K562 (cell line): ENCODE results near the gene INTS1. TPM values are rescaled to one million over a fixed set of nuclear protein-coding genes. Genes with fewer than 3 reads are reported as not detected.
A peak's percentile ranks its signal among the peaks of the same experiment; 100 is the strongest.

Source experiments
- EWSR1 ChIP-seq: fragments of 450-650 bp; IDR thresholded peaks from 2 replicates; pipeline ENCODE4 v1.6.1; 2018; ENCODE audit warnings: borderline replicate concordance, mild to moderate bottlenecking, low read depth, moderate library complexity; ENCODE audit not compliant: partially characterized antibody
- KDM2B ChIP-seq: fragments of 250-450 bp; sonication (Bioruptor Pico); IDR thresholded peaks from 2 replicates; pipeline ENCODE4 v1.8.0; 2021; ENCODE audit warnings: mild to moderate bottlenecking, moderate library complexity
- MAFK ChIP-seq: IDR thresholded peaks from 2 replicates; pipeline ENCODE4 v1.6.1; 2011; ENCODE audit warnings: low read length, improper control_type of control experiment
- MIER1 ChIP-seq: fragments of 450-650 bp; IDR thresholded peaks from 2 replicates; pipeline ENCODE4 v1.6.1; 2016; ENCODE audit warnings: antibody characterized with exemption, mild to moderate bottlenecking, low read depth
- NBN ChIP-seq: fragments of 450-650 bp; IDR thresholded peaks from 2 replicates; pipeline ENCODE4 v1.6.1; 2016; ENCODE audit warnings: low read depth, mild to moderate bottlenecking
- NCOA1 ChIP-seq: fragments of 450-650 bp; IDR thresholded peaks from 2 replicates; pipeline ENCODE4 v1.6.1; 2016; ENCODE audit warnings: low read depth
- RBFOX2 ChIP-seq: fragments of 200-400 bp; formaldehyde crosslinking; IDR thresholded peaks from 2 replicates; pipeline ENCODE4 v1.6.1; 2017; ENCODE audit warnings: low read depth, mild to moderate bottlenecking, low read length, moderate library complexity
- RCOR1 ChIP-seq, 2 experiments: IDR thresholded peaks; 2 replicates each; pipeline ENCODE4 v1.6.1; 2012; ENCODE audit warnings: low read depth in 2 of 2, low read length in 2 of 2, borderline replicate concordance in 1 of 2, improper control_type of control experiment in 1 of 2
- RUNX1 ChIP-seq: sonication (generic); IDR thresholded peaks from 2 replicates; pipeline ENCODE4 v1.6.1; 2016; ENCODE audit warnings: antibody characterized with exemption, low read depth
- SIRT6 ChIP-seq: IDR thresholded peaks from one replicate; pipeline ENCODE4 v1.6.1; 2012; ENCODE audit warnings: low read depth, mild to moderate bottlenecking, control low read depth, inconsistent platforms, low read length, moderate library complexity
- SMARCE1 ChIP-seq: fragments of 450-650 bp; IDR thresholded peaks from 2 replicates; pipeline ENCODE4 v1.7.1; 2016; ENCODE audit warnings: mild to moderate bottlenecking
- SP2 ChIP-seq: IDR thresholded peaks from 2 replicates; pipeline ENCODE4 v1.6.1; 2011; ENCODE audit warnings: mild to moderate bottlenecking, low read depth, low read length, moderate library complexity; ENCODE audit not compliant: poor library complexity, severe bottlenecking; ENCODE audit errors: extremely low read depth
- STAG1 ChIP-seq: sonication (generic); formaldehyde crosslinking; IDR thresholded peaks from 2 replicates; pipeline ENCODE4 v1.5.0; 2020; ENCODE audit warnings: missing genetic modification reagents, borderline replicate concordance
- YBX1 ChIP-seq: fragments of 450-650 bp; IDR thresholded peaks from 2 replicates; pipeline ENCODE4 v1.7.1; 2016; ENCODE audit warnings: mild to moderate bottlenecking
- ZBED1 ChIP-seq: IDR thresholded peaks from 2 replicates; pipeline ENCODE4 v1.6.1; 2014
- ZNF24 ChIP-seq: fragments of 450-650 bp; IDR thresholded peaks from 2 replicates; pipeline ENCODE4 v1.6.1; 2016
- ZNF253 ChIP-seq: fragments of 250-450 bp; sonication (Bioruptor Pico); conservative IDR thresholded peaks from 2 replicates; pipeline ENCODE4 v1.6.1; 2021; ENCODE audit warnings: mild to moderate bottlenecking
- ZNF384 ChIP-seq: IDR thresholded peaks from 2 replicates; pipeline ENCODE4 v1.6.1; 2012; ENCODE audit warnings: low read depth, low read length, improper control_type of control experiment
- ZNF436 ChIP-seq: fragments of 250-450, 450-650 bp; sonication (Bioruptor Pico); formaldehyde crosslinking; IDR thresholded peaks from 2 replicates; pipeline ENCODE4 v1.7.0; 2020; ENCODE audit warnings: mild to moderate bottlenecking
- ZNF561 ChIP-seq: fragments of 450-650 bp; formaldehyde crosslinking; conservative IDR thresholded peaks from 2 replicates; pipeline ENCODE4 v1.4.0; 2020; ENCODE audit warnings: mild to moderate bottlenecking, moderate library complexity
- ZNF644 ChIP-seq: fragments of 200-800 bp; sonication (Bioruptor generic); IDR thresholded peaks from 2 replicates; pipeline ENCODE4 v1.6.1; 2016; ENCODE audit warnings: low read depth, missing genetic modification characterization, missing compliant biosample characterization
- polyA plus RNA-seq, 8 experiments: library from polyadenylated mRNA; depleted of rRNA in 4 of 8; stranded (reverse) in 5 of 8; unstranded in 3 of 8; fragments of >200 nt; fragmentation: Nextera tagmentation in 2 of 8; fragmentation: Illumina TruSeq in 1 of 8; extraction: Ambion mirVana in 2 of 8; extraction: Trizol in 1 of 8; gene quantifications; 2 replicates each; pipeline versions ENCODE4 v1.2.1 to v1.2.3, GENCODE V29; 2011 to 2014; ENCODE audit warnings: inconsistent platforms in 1 of 8, missing spikeins in 1 of 8
- total RNA-seq, 7 experiments: library from RNA; depleted of rRNA in 6 of 7; stranded (reverse); fragments of >200 nt in 6 of 7; fragmentation: Illumina TruSeq in 2 of 7; extraction: Trizol in 2 of 7; gene quantifications; 2 replicates each; pipeline versions ENCODE4 v1.2.1 to v1.2.3, GENCODE V29; 2011 to 2021; ENCODE audit warnings: low replicate concordance in 1 of 7
- TF ChIP-seq, protein P1 (sequence below), 3 experiments: IDR thresholded peaks in 2 of 3; conservative IDR thresholded peaks in 1 of 3; 2 replicates each; pipeline ENCODE4 v1.5.1; 2011 to 2012; ENCODE audit warnings: low read length in 3 of 3, mild to moderate bottlenecking in 3 of 3, control low read depth in 2 of 3, improper control_type of control experiment in 1 of 3, inconsistent platforms in 1 of 3, low read depth in 1 of 3, mixed read lengths in 1 of 3, moderate library complexity in 1 of 3; ENCODE audit not compliant: insufficient read depth in 2 of 3
- TF ChIP-seq, protein P2 (sequence below): fragments of 250-450 bp; sonication (Bioruptor Pico); IDR thresholded peaks from 2 replicates; pipeline ENCODE4 v1.4.0; 2020
- TF ChIP-seq, protein P3 (sequence below): fragments of 450-650 bp; formaldehyde crosslinking; IDR thresholded peaks from 2 replicates; pipeline ENCODE4 v1.4.0; 2022; ENCODE audit warnings: mild to moderate bottlenecking, moderate library complexity
- TF ChIP-seq, protein P4 (sequence below): sonication (generic); formaldehyde crosslinking; IDR thresholded peaks from 2 replicates; pipeline ENCODE4 v1.9.0; 2022; ENCODE audit warnings: mild to moderate bottlenecking, missing genetic modification reagents

INTS1 gene
- total and polyA plus RNA-seq, 9 of the 15 experiments (the other 6 are each of a cell fraction or from before 2014, with no cell fraction given): 0.34 to 119 (median 18.5) TPM

DNA sequence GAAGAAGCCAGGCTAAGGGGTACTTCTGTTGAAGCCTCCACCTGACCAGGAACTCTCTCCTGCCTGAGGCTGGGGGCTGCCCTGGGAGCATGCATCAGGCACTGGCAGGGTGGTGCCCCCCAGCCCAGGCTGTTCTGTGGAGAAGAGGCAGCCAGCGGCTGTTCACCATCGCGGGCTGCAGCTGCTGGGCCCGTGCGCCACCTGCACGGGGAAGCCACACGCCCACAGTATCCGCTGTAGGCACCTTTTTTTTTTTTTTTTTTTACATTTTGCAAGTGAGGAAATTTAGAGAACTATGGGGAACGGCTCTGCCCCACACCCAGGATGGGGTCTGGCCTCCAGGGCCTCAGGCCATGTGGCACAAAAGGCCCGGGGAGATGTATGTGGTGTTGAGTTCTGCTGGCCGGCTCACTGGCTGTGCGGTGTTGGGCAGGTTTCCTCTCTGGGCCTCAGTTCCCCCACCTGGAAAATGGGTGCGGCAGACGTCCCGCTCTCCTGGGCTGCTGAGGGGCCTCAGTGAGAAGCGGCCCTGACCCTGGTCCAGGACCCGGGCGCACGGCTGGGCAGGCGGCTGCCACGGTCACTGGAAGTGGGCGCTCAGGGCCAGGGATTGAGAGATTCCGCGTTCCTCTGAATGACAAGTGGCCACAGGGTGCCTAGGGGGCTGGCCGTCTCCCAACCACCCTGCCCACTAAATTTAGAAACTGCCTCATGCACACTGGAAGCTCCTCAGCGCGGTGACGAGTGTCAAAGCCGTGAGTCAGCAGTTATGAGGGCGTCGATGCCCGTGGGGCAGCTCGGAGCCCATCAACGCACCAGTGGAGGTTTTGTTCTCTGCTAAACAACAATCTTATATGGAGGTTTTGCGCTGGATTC, 8.8 kb upstream of the INTS1 start (continued):
- TF ChIP-seq, protein P1, sequence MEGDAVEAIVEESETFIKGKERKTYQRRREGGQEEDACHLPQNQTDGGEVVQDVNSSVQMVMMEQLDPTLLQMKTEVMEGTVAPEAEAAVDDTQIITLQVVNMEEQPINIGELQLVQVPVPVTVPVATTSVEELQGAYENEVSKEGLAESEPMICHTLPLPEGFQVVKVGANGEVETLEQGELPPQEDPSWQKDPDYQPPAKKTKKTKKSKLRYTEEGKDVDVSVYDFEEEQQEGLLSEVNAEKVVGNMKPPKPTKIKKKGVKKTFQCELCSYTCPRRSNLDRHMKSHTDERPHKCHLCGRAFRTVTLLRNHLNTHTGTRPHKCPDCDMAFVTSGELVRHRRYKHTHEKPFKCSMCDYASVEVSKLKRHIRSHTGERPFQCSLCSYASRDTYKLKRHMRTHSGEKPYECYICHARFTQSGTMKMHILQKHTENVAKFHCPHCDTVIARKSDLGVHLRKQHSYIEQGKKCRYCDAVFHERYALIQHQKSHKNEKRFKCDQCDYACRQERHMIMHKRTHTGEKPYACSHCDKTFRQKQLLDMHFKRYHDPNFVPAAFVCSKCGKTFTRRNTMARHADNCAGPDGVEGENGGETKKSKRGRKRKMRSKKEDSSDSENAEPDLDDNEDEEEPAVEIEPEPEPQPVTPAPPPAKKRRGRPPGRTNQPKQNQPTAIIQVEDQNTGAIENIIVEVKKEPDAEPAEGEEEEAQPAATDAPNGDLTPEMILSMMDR (IDR thresholded peaks at IDR 0.05 in 2 of 3, conservative IDR thresholded peaks at IDR 0.05 in 1 of 3; ENCODE audit: insufficient read depth in 2 of 3, low read depth in 1 of 3, low read length in 3 of 3): no peak
- no peak for TF ChIP-seq NCOA1
- TF ChIP-seq, protein P2, sequence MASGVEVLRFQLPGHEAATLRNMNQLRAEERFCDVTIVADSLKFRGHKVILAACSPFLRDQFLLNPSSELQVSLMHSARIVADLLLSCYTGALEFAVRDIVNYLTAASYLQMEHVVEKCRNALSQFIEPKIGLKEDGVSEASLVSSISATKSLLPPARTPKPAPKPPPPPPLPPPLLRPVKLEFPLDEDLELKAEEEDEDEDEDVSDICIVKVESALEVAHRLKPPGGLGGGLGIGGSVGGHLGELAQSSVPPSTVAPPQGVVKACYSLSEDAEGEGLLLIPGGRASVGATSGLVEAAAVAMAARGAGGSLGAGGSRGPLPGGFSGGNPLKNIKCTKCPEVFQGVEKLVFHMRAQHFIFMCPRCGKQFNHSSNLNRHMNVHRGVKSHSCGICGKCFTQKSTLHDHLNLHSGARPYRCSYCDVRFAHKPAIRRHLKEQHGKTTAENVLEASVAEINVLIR: no peak
- TF ChIP-seq ZNF253 (CRISPR knock-in tag): no peak
- no peak for TF ChIP-seq ZNF561 (CRISPR knock-in tag)
- no peak for TF ChIP-seq ZNF24
- no peak for TF ChIP-seq RCOR1 (IDR thresholded peaks at IDR 0.05; ENCODE audit: borderline replicate concordance in 1 of 2, low read depth in 2 of 2, low read length in 2 of 2)
- TF ChIP-seq, protein P3, sequence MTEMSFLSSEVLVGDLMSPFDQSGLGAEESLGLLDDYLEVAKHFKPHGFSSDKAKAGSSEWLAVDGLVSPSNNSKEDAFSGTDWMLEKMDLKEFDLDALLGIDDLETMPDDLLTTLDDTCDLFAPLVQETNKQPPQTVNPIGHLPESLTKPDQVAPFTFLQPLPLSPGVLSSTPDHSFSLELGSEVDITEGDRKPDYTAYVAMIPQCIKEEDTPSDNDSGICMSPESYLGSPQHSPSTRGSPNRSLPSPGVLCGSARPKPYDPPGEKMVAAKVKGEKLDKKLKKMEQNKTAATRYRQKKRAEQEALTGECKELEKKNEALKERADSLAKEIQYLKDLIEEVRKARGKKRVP: no peak
- TF ChIP-seq NBN: no peak
- peak; percentile 91 for TF ChIP-seq MAFK
- no peak for TF ChIP-seq ZNF436
- no peak for TF ChIP-seq RUNX1
- TF ChIP-seq SMARCE1: 0 out of 2 replicates have a peak, but pooled peaks have one; percentile 10
- TF ChIP-seq SIRT6: no peak
- no peak for TF ChIP-seq ZNF644
- no peak for TF ChIP-seq ZBED1
- TF ChIP-seq, protein P4, sequence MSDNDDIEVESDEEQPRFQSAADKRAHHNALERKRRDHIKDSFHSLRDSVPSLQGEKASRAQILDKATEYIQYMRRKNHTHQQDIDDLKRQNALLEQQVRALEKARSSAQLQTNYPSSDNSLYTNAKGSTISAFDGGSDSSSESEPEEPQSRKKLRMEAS (CRISPR knock-in tag): peak; percentile 40; the same call in 1 of the 2 replicates
- peak; percentile 36; the same call in 1 of the 2 replicates for TF ChIP-seq RBFOX2
- TF ChIP-seq SP2: no peak
- no peak for TF ChIP-seq MIER1
- no peak for TF ChIP-seq STAG1 (CRISPR knock-in tag)
- TF ChIP-seq YBX1: no peak
- no peak for TF ChIP-seq EWSR1
- 0 out of 2 replicates have a peak, but pooled peaks have one; percentile 13 for TF ChIP-seq ZNF384
- no peak for TF ChIP-seq KDM2B
